ENCODE measurements around the gene DPP10.
"Not testable (repeated sequence)": the region's sequence is repeated elsewhere in the genome, so short reads cannot be mapped to it uniquely, and the experiment has no call there.

DPP10 gene

GRCh38 chr2:114515882-114516281 lies 73.4 kb downstream of the DPP10 start:
- DNase-seq (ENCODE audit: low read depth in 2 of 2) = no peak

- no peak for DNase-seq (ENCODE audit: low read depth in 2 of 2)
Observed at GRCh38 chr2:114517580-114517979, 75.1 kb downstream of the DPP10 start.

GRCh38 chr2:114518738-114519137 lies 76.3 kb downstream of the DPP10 start:
- no peak for DNase-seq (ENCODE audit: low read depth in 2 of 2)

- DNase-seq (ENCODE audit: low read depth in 2 of 2) = not testable (repeated sequence)
Observed at GRCh38 chr2:114522612-114523011, 80.2 kb downstream of the DPP10 start.

GRCh38 chr2:114525955-114526354 lies 83.5 kb downstream of the DPP10 start:
- no peak for DNase-seq (ENCODE audit: low read depth in 2 of 2)

- DNase-seq (ENCODE audit: low read depth in 2 of 2) = no peak
Observed at GRCh38 chr2:114526841-114527240, 84.4 kb downstream of the DPP10 start.

- no peak for DNase-seq (ENCODE audit: low read depth in 2 of 2)
Observed at GRCh38 chr2:114527330-114527983, 85.0 kb downstream of the DPP10 start.

GRCh38 chr2:114534116-114535084 lies 92.0 kb downstream of the DPP10 start:
- DNase-seq (ENCODE audit: low read depth in 2 of 2) = no peak

- no peak for DNase-seq (ENCODE audit: low read depth in 2 of 2)
Observed at GRCh38 chr2:114537777-114538176, 95.3 kb downstream of the DPP10 start.

- DNase-seq (ENCODE audit: low read depth in 2 of 2) = no peak
Observed at GRCh38 chr2:114542695-114543094, 100.3 kb downstream of the DPP10 start.

GRCh38 chr2:114543236-114543766 lies 100.9 kb downstream of the DPP10 start:
- DNase-seq (ENCODE audit: low read depth in 2 of 2) = no peak

- no peak for DNase-seq (ENCODE audit: low read depth in 2 of 2)
Observed at GRCh38 chr2:114545052-114545451, 102.6 kb downstream of the DPP10 start.

GRCh38 chr2:114546531-114546930 lies 104.1 kb downstream of the DPP10 start:
- DNase-seq (ENCODE audit: low read depth in 2 of 2) = no peak

- no peak for DNase-seq (ENCODE audit: low read depth in 2 of 2)
Observed at GRCh38 chr2:114548151-114548550, 105.7 kb downstream of the DPP10 start.

- DNase-seq (ENCODE audit: low read depth in 2 of 2) = no peak
Observed at GRCh38 chr2:114550364-114550763, 107.9 kb downstream of the DPP10 start.

- DNase-seq (ENCODE audit: low read depth in 2 of 2) = no peak
Observed at GRCh38 chr2:114550895-114551793, 108.7 kb downstream of the DPP10 start.

- DNase-seq (ENCODE audit: low read depth in 2 of 2) = no peak
Observed at GRCh38 chr2:114553027-114553426, 110.6 kb downstream of the DPP10 start.

GRCh38 chr2:114569166-114569565 lies 126.7 kb downstream of the DPP10 start:
- no peak for DNase-seq (ENCODE audit: low read depth in 2 of 2)

GRCh38 chr2:114577657-114578056 lies 135.2 kb downstream of the DPP10 start:
- DNase-seq (ENCODE audit: low read depth in 2 of 2) = no peak

GRCh38 chr2:114579542-114579941 lies 137.1 kb downstream of the DPP10 start:
- no peak for DNase-seq (ENCODE audit: low read depth in 2 of 2)

- no peak for DNase-seq (ENCODE audit: low read depth in 2 of 2)
Observed at GRCh38 chr2:114580691-114581090, 138.2 kb downstream of the DPP10 start.

GRCh38 chr2:114598329-114598728 lies 155.9 kb downstream of the DPP10 start:
- no peak for DNase-seq (ENCODE audit: low read depth in 2 of 2)
